ENCODE results near the gene ADRA2B. TPM values are rescaled to one million over a fixed set of nuclear protein-coding genes. Genes with fewer than 3 reads are reported as not detected.

Gene ADRA2B
- polyA plus RNA-seq, 1 donor (not counting 4 experiments of a cell fraction or from before 2014, with no cell fraction given) = not detected

DNA sequence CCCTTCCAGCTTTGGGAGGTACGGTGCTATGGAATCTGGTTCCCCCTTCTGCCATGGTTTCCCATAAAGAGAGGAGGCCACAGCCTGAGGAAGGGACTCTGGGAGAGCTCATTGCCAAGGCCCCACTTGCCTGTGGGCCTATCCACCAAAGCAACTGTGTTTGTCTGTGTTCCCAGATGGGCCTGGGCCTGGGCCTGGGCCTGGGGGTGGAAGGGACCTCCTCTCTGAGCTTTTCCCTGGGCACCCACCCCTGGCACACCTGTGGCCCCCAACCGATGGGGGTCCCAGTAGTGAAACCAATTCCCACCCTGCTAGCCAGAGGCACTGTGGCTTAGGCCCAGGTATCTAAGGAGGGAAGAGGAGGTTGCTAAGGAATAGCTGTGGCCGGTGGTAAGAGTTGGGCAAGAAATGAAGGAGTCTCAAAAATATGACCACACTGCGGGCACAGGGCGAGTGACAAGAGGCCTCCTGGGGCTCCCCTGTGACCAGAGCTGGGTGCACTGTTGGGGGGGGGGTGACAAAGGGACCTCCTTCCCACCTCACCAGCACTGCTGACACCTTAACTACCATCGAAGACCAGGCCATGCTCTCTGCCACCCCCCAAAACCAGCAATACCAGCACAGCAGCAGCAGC lies 33.8 kb upstream of the ADRA2B start:
- no peak overlapping the region for H3K27ac ChIP-seq (ENCODE audit: control insufficient read depth, insufficient read depth, low read length)
- peaks cover 1% of the 10 kb centered on the region for H3K27me3 ChIP-seq (ENCODE audit: control insufficient read depth, extremely low read depth, insufficient read depth, low read length)
- H3K4me1 ChIP-seq (ENCODE audit: control insufficient read depth, extremely low read depth, insufficient read depth, low read length) = peaks cover 33% of the 10 kb centered on the region
- no peaks in the 10 kb centered on the region for H3K36me3 ChIP-seq (ENCODE audit: control insufficient read depth in 2 of 2, extremely low read depth in 1 of 2, insufficient read depth in 2 of 2, low read length in 2 of 2)
- no peak for FAIRE-seq
- H4K20me1 ChIP-seq (ENCODE audit: control insufficient read depth, extremely low read depth, insufficient read depth, low read length) = no peaks in the 10 kb centered on the region
- H3K9me3 ChIP-seq (ENCODE audit: control insufficient read depth, low read depth, low read length) = no peaks in the 10 kb centered on the region
- TF ChIP-seq EZH2 (IDR thresholded peaks at IDR 0.05; ENCODE audit: low read length) (no peak), CTCF (optimal IDR thresholded peaks at IDR 0.05 in 1 of 3, IDR thresholded peaks at IDR 0.05 in 1 of 3, conservative IDR thresholded peaks at IDR 0.05 in 1 of 3; ENCODE audit: extremely low read depth in 1 of 3, insufficient read depth in 2 of 3, low read length in 3 of 3) (no peak)
- dilution Hi-C loops (cut with MboI; ENCODE audit: extremely low pct_ligation_motif_present, low sequenced_read_pairs) = no loop called here
- H2AFZ ChIP-seq (ENCODE audit: control insufficient read depth, low read length) = no peak overlapping the region
- no peak overlapping the region for H3K4me2 ChIP-seq (ENCODE audit: control insufficient read depth, extremely low read depth, insufficient read depth, low read depth, low read length)
- no peak for DNase-seq (ENCODE audit: low read depth, low spot score)
- no peak overlapping the region for H3K4me3 ChIP-seq (ENCODE audit: control insufficient read depth in 2 of 3, extremely low read depth in 1 of 3, insufficient read depth in 2 of 3, low read depth in 1 of 3, low read length in 3 of 3)
- no peaks in the 10 kb centered on the region for H3K79me2 ChIP-seq (ENCODE audit: control insufficient read depth, insufficient read depth, low read length)
- no peak overlapping the region for H3K9ac ChIP-seq (ENCODE audit: control insufficient read depth, extremely low read depth, insufficient read depth, low read length)
- no peaks in the 10 kb centered on the region for H3K9me1 ChIP-seq (ENCODE audit: control insufficient read depth, extremely low read depth, insufficient read depth, low read length)

- H3K36me3 ChIP-seq (ENCODE audit: control insufficient read depth in 2 of 2, extremely low read depth in 1 of 2, insufficient read depth in 2 of 2, low read length in 2 of 2) = no peaks in the 10 kb centered on the region
- DNase-seq (ENCODE audit: low read depth, low spot score) (peak; percentile 80), FAIRE-seq (no peak)
- no peak overlapping the region for H3K9ac ChIP-seq (ENCODE audit: control insufficient read depth, extremely low read depth, insufficient read depth, low read length)
- peak overlapping the region; percentile 54 for H3K4me2 ChIP-seq (ENCODE audit: control insufficient read depth, extremely low read depth, insufficient read depth, low read depth, low read length)
- no peaks in the 10 kb centered on the region for H3K79me2 ChIP-seq (ENCODE audit: control insufficient read depth, insufficient read depth, low read length)
- H3K27me3 ChIP-seq (ENCODE audit: control insufficient read depth, extremely low read depth, insufficient read depth, low read length) = no peaks in the 10 kb centered on the region
- no peaks in the 10 kb centered on the region for H4K20me1 ChIP-seq (ENCODE audit: control insufficient read depth, extremely low read depth, insufficient read depth, low read length)
- no peak for TF ChIP-seq CTCF (optimal IDR thresholded peaks at IDR 0.05 in 1 of 3, IDR thresholded peaks at IDR 0.05 in 1 of 3, conservative IDR thresholded peaks at IDR 0.05 in 1 of 3; ENCODE audit: extremely low read depth in 1 of 3, insufficient read depth in 2 of 3, low read length in 3 of 3)
- no peak for TF ChIP-seq EZH2 (IDR thresholded peaks at IDR 0.05; ENCODE audit: low read length)
- H3K4me3 ChIP-seq (ENCODE audit: control insufficient read depth in 2 of 3, extremely low read depth in 1 of 3, insufficient read depth in 2 of 3, low read depth in 1 of 3, low read length in 3 of 3) = peak overlapping the region in 1 of 3 experiments; percentile 17
- H2AFZ ChIP-seq (ENCODE audit: control insufficient read depth, low read length) = peak overlapping the region; percentile 61
- peak overlapping the region; percentile 4 for H3K27ac ChIP-seq (ENCODE audit: control insufficient read depth, insufficient read depth, low read length)
- H3K4me1 ChIP-seq (ENCODE audit: control insufficient read depth, extremely low read depth, insufficient read depth, low read length) = peaks cover 37% of the 10 kb centered on the region
- H3K9me1 ChIP-seq (ENCODE audit: control insufficient read depth, extremely low read depth, insufficient read depth, low read length) = no peaks in the 10 kb centered on the region
- dilution Hi-C loops (cut with MboI; ENCODE audit: extremely low pct_ligation_motif_present, low sequenced_read_pairs) = no loop called here
- no peaks in the 10 kb centered on the region for H3K9me3 ChIP-seq (ENCODE audit: control insufficient read depth, low read depth, low read length)
Observed at GRCh38 chr2:96148410-96149217, 32.2 kb upstream of the ADRA2B start.
